HG03175 (cell line): ENCODE data around the gene UNC13C.

Experiments
- ATAC-seq: cut with Tn5 transposase; IDR thresholded peaks from one replicate; pipeline ENCODE4 v1.9.1; 2021; ENCODE audit warnings: mild to moderate bottlenecking, moderate library complexity; ENCODE audit not compliant: unreplicated experiment

UNC13C gene

GRCh38 chr15:54289590-54290136, 311.4 kb downstream of the UNC13C start:
- no peak for ATAC-seq

DNA sequence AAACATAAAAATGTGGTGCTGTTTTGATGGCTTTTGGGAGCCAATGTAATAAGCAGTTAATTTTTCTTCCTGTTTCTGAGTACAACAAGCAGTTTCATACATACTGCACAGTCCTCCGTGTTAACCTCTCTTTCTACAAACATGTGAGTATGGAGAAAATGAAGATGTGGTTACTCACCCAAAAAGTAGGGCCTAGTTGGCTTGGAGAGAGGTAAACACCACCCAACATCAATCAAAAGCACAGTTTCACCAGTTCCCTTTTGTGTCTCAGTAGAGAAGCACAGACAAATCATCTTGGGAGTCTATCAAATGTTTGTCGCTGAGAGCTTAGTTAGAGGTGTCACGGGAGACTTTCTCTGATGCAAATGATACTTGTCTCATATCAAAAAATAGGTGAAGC, 320.2 kb downstream of the UNC13C start:
- ATAC-seq: no peak

DNA sequence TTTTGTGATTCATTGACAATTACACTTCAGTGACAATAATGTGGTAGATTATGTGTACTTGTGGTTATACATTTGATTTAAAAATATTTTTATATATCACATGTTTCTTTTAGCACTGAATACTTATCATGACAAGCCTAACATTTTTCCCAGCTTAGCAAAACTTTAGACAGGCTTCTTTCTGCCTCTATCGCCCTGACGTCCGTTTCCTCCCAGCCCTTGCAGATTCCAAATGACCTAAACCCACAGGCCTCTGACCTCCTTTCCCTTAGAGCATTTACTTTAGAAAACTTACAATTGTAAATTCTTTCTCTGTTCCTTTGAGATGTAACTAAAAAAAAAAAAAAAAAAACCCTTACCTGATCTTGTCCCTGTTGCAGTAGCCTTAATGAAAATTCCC, 326.1 kb downstream of the UNC13C start:
- ATAC-seq: no peak

- no peak for ATAC-seq
Measured at GRCh38 chr15:54305138-54305537, 326.9 kb downstream of the UNC13C start.

GRCh38 chr15:54307252-54307902, 329.1 kb downstream of the UNC13C start:
- no peak for ATAC-seq

- ATAC-seq: no peak
Measured at GRCh38 chr15:54307926-54308325, 329.7 kb downstream of the UNC13C start.

- no peak for ATAC-seq
Measured at GRCh38 chr15:54312528-54312927, 334.3 kb downstream of the UNC13C start.

DNA sequence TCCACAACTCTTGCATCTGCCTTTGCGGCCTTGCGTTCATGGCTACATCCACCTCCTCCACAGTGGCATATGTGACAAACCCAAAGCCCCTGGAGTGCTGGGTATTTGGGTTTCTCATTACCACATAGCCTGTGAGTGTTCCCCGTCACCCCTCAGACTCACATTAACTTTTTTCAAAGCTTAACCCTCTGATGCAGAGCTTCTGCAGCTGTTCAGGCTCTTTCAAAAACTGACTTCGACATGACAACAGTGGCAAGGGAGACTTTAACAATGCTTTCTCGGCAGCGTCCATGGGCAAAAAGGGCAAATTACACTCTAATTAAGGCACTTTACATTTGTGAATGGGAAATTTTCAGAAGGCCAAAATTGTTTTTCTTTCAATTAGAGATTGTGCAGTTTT, 343.2 kb downstream of the UNC13C start:
- ATAC-seq: no peak

DNA sequence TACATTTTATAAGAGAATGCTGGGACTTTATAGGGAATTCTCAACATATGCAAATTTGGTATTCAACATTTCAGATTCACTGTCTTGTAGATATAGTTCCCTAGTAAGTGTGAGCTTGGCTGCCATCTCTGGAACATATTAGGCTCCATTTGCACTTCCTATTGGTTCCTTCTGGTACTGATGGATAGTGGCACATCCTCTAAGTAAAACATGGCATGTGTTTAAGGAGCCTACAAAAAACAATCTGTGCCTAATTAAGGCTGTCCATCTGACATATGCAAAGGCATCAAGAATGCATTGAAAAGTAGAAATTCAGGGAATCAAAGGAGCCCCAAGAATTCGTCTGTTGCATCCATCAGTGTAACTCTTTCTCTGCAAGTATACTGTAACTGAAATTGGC, 344.1 kb downstream of the UNC13C start:
- ATAC-seq: no peak

DNA sequence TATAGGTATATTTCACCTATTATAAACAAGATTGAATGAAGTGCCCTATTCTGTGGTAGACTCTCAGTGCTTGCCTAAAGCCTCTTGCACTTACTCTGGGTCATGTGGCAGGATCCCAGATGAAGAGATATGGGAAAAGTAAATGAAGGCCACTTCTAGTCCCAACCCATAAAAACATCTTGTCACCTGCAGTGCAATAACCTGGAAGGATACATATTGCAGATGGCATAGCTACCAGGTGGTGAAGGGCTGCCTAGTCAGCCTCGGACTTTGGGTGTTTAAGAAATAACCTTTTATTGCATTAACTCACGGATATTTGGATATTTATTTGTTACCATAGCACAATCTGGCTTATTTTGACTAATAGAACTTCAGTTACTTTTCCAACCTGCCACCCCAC, 367.1 kb downstream of the UNC13C start:
- ATAC-seq: no peak

DNA sequence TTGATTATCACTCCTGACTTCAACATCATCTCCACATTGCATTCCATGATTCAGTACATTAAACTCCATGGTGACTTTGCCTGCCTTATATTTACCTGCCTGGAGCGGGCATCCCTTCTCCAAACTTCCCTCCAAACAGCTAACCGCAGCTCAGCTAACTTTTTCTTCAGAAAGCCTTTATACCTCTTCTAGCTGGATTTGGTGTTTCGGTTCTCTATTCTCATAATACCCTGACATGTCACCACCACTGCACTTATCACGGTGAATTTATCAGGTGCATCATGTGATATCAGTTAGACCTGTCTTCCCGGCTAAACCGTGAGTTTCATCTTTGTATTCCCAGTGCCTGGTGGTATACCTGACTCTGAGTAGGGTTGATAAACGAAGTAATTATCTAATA, 367.6 kb downstream of the UNC13C start:
- ATAC-seq: no peak

DNA sequence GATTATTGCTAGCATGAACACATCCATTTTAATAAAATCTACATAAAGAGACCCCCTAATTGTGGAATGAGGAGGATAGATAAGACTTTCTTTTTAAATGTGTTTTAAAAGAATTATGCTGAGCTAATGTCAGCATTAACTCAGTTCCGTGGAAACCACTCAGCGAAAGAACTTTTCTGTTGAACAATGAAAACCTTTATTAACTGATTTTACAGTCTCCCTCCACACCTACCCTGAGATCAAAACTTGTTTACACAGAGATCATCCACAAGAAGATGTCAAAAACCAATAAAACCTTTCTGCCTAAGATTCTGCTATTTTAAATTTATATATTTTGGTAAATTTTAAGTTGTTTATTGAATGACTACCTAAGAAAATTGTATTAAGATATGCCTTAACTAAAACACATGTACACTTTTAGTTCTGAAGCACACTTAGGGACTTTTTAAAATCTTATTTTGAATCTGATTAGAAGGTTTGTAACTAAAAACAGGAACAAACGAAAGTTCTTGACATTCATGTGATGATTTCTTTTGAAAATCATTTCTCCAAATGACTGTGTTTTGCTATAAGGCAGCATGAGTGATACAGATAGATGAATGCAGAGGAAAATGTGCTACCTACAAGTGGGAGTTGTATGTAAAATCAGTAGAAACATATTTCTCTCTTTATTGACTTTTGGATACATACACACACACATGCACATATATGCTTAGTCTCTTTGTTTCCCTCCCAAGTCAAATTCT, 369.0 kb downstream of the UNC13C start:
- no peak for ATAC-seq

DNA sequence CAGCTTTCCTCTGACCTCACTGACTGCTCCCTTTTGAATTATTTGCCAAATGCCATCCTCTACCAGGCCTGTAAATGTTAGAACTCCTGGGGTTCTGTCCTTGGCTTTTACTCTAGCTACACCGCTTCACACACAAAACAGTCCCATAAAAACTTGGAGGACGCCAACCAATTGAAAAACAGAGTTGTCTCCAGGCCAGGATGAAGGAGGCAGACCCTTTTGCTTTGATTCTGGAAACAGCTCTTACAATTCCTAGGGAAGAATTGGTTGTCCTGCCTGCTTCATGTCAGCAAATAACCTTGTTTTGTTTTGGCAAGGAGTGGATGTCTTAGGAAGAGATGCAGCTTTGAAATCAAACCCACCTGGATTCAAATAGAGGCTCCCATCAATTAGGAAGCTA, 375.5 kb downstream of the UNC13C start:
- no peak for ATAC-seq

DNA sequence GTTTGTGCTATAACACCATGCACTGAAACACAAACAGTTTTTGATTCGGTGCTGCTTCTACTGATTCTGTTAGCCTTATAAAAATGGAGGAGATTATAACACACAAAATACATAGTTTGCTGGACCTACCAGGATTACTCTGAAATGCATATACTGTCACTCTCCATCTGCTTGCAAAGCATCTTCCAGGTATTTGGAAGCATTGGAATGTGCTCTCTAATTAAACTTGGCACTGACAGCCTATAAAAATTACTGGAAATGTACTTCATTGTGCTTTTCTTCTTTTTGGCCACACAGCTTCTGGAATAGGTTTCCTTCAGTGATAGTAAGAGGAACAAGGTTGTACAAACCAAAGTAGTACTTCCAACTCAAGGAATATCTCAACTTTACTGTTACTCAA, 376.1 kb downstream of the UNC13C start:
- no peak for ATAC-seq

- no peak for ATAC-seq
Measured at GRCh38 chr15:54364961-54365360, 386.7 kb downstream of the UNC13C start.

DNA sequence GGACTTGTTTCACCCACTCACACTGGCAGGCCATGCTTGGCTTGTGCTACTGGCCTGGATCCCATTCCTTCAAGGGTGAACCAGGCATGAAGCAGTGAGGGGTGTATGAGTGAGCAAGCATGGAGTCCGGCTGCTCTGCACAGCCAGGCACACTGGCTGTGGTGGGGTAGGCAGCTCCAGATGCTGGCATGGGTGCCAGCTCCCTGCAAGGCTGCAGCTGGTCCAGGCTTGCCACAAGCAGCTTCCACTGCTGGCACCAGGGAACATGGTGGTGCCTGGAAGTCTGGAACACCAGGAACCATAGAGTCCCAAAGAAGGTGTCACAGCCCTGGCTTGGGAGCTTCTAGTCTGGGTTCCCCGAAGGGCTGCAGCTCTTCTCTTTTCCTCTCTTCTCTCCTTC, 395.1 kb downstream of the UNC13C start:
- no peak for ATAC-seq

GRCh38 chr15:54374184-54374952, 396.1 kb downstream of the UNC13C start:
- no peak for ATAC-seq

GRCh38 chr15:54387799-54388198, 409.6 kb downstream of the UNC13C start:
- no peak for ATAC-seq

- ATAC-seq: no peak
Measured at GRCh38 chr15:54388746-54389145, 410.5 kb downstream of the UNC13C start.

DNA sequence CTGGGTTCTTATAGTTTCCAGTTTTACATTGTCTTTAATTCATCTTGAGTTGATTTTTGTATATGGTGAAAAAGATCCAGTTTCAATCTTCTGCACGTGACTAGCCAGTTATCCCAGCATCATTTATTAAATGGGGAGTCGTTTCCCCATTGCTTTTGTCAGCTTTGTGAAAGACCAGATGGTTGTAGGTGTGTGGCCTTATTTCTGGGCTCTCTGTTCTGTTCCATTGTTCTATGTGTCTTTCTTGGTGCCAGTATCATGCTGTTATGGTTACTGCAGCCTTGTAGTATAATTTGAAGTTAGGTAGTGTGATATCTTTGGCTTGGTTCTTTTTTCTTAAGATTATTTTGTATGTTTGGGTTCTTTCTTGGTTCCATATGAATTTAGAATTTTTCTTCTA, 432.2 kb downstream of the UNC13C start:
- ATAC-seq: no peak

GRCh38 chr15:54424171-54424570, 445.9 kb downstream of the UNC13C start:
- no peak for ATAC-seq

DNA sequence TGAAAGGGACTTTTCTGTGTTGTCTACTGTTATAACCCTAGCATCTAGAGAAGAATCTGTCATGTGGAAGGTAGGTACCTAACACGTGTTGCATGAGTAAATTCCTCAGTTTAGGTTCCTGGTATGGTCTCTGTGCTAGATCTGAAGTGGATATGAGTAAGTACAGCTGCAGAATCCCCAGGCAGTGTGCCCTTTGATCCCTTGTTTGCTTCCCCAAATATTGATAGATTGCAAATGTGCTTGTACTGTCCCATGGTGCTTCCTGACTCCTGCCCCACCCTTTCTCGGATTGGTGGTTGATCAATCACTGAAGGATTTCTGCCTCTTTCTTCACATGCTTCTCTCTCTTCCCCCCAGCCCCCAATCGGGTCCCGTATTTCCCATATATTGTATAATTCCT, 450.4 kb downstream of the UNC13C start:
- no peak for ATAC-seq
